Endodermal cell (in vitro differentiated cells): ENCODE results near the gene LGR6. TPM values are rescaled to one million over a fixed set of nuclear protein-coding genes. Genes with fewer than 3 reads are reported as not detected.
A peak's percentile ranks its signal among the peaks of the same experiment; 100 is the strongest.
"Not testable (repeated sequence)": the region's sequence is repeated elsewhere in the genome, so short reads cannot be mapped to it uniquely, and the experiment has no call there.

Experiments
- DNase-seq: peaks from one replicate; pipeline ENCODE4 v3.0.0-alpha.2; 2017
- H3K27ac ChIP-seq: 2 replicates; pipeline ENCODE4 v1.5.1; 2013; ENCODE audit warnings: mild to moderate bottlenecking, low read depth, low read length, moderate library complexity
- H3K27me3 ChIP-seq: 2 replicates; pipeline ENCODE4 v1.6.1; 2013; ENCODE audit warnings: mild to moderate bottlenecking, low read length, moderate library complexity; ENCODE audit not compliant: insufficient read depth, control insufficient read depth, poor library complexity, severe bottlenecking
- H3K36me3 ChIP-seq: 2 replicates; pipeline ENCODE4 v1.7.0; 2013; ENCODE audit warnings: mild to moderate bottlenecking, low read length, moderate library complexity; ENCODE audit not compliant: control insufficient read depth, insufficient read depth
- H3K4me1 ChIP-seq: one replicate; pipeline ENCODE4 v1.7.0; 2013; ENCODE audit warnings: low read length; ENCODE audit not compliant: control insufficient read depth, insufficient read depth
- H3K4me3 ChIP-seq: 2 replicates; pipeline ENCODE4 v1.5.1; 2013; ENCODE audit warnings: mild to moderate bottlenecking, low read length, moderate library complexity
- H3K9ac ChIP-seq: 2 replicates; pipeline ENCODE4 v1.6.1; 2013; ENCODE audit warnings: mild to moderate bottlenecking, low read length, moderate library complexity; ENCODE audit not compliant: poor library complexity, severe bottlenecking; ENCODE audit errors: extremely low read depth
- H3K9me3 ChIP-seq: 2 replicates; pipeline ENCODE4 v1.6.1; 2013; ENCODE audit warnings: mild to moderate bottlenecking, low read length, moderate library complexity; ENCODE audit not compliant: control insufficient read depth
- H3K27ac Mint-ChIP-seq: 2 replicates; pipeline ENCODE4 v1.8.0; 2020; ENCODE audit warnings: mixed read lengths
- H3K27me3 Mint-ChIP-seq: 2 replicates; pipeline ENCODE4 v1.8.0; 2021; ENCODE audit warnings: mild to moderate bottlenecking, mixed read lengths; ENCODE audit not compliant: insufficient read depth
- H3K36me3 Mint-ChIP-seq: 2 replicates; pipeline ENCODE4 v1.8.0; 2020; ENCODE audit warnings: low read depth, mixed read lengths
- H3K4me1 Mint-ChIP-seq: 2 replicates; pipeline ENCODE4 v1.8.0; 2020; ENCODE audit warnings: mixed read lengths
- H3K4me3 Mint-ChIP-seq: 2 replicates; pipeline ENCODE4 v1.8.0; 2020; ENCODE audit warnings: mild to moderate bottlenecking, moderate library complexity, mixed read lengths
- H3K9me3 Mint-ChIP-seq: 2 replicates; pipeline ENCODE4 v1.8.0; 2020; ENCODE audit warnings: mild to moderate bottlenecking, mixed read lengths
- CTCF ChIP-seq: fragments of 200-600 bp; sonication (generic); conservative IDR thresholded peaks from 2 replicates; pipeline ENCODE4 v1.5.0; 2021; ENCODE audit warnings: antibody characterized with exemption, mild to moderate bottlenecking
- WGBS, 2 experiments: methylation state at CpG; one replicate each; pipeline versions ENCODE4 v1.1.5 to v1.1.7; 2013; ENCODE audit warnings: missing lambda C conversion rate in 2 of 2, mixed read lengths in 1 of 2; ENCODE audit not compliant: insufficient coverage in 1 of 2, insufficient read length in 1 of 2; 5-methylcytosine and 5-hydroxymethylcytosine counted together
- long read RNA-seq, 4 experiments: library from polyadenylated mRNA in 2 of 4; library from RNA in 1 of 4; library from capped mRNA in 1 of 4; stranded (forward) in 3 of 4; unstranded in 1 of 4; transcript quantifications; one replicate each; pipeline ENCODE4 v2.0.0, GENCODE V29; 2020 to 2021; ENCODE audit warnings: inconsistent platforms in 1 of 4
- polyA plus RNA-seq, 2 experiments: library from polyadenylated mRNA; stranded (reverse); fragments of 50-300 nt; gene quantifications; one replicate each; pipeline ENCODE4 v1.2.3, GENCODE V29; 2013
- total RNA-seq, 2 donors: library from RNA; stranded (reverse); fragmentation: NEBNext Ultra II Directional in 1 of 2; extraction: Animal tissue kit (Norgen Biotek cat#: 25700) in 1 of 2; gene quantifications; 2 replicates in 1 of 2; 3 replicates in 1 of 2; pipeline ENCODE4 v1.2.1, GENCODE V29; 2021

The LGR6 gene
- 1 to 10 TPM in 1 of 2 donors, under 1 TPM in 1; 0.73 to 1.5 TPM for total RNA-seq
- polyA plus RNA-seq (2013, experiment 1 of 2), result 0.57 TPM
- 0.79 TPM for polyA plus RNA-seq (2013, experiment 2 of 2)
- long read RNA-seq, experiment 1, result 0 reads
- long read RNA-seq, experiment 2, result 0 reads
- long read RNA-seq, experiment 3, partial matches to known transcripts, result 3 of 8 reads
- long read RNA-seq, experiment 3, other reads (novel, unspliced or antisense), result 5 of 8 reads
- long read RNA-seq, experiment 4, result 0 reads

GRCh38 chr1:202193614-202194327 lies at the start of gene LGR6:
Gene LGR6 (plus strand): TSS chr1:202193799. CDS start chr1:202193990, 191 bp downstream.
- Histone ChIP-seq H3K4me1 (peaks cover 7% of the 10 kb centered on the region), H3K9me3 (no peaks in the 10 kb centered on the region), H3K9ac (no peak within 1 kb of the TSS), H3K36me3 (no peaks in the 10 kb centered on the region), H3K27ac (no peak within 1 kb of the TSS), H3K4me3 (peak within 1 kb of the TSS; percentile 66), H3K27me3 (peaks cover 49% of the 10 kb centered on the region)
- peaks cover 6% of the 10 kb centered on the region for H3K4me1 Mint-ChIP-seq
- no peak within 1 kb of the TSS for H3K27ac Mint-ChIP-seq
- peak within 1 kb of the TSS; percentile 46 for H3K4me3 Mint-ChIP-seq
- H3K36me3 Mint-ChIP-seq, result peaks cover 1% of the 10 kb centered on the region
- 12 to 20% methylated on average over 13 to 61 of the region's 61 CpGs for WGBS, 2 experiments
- TF ChIP-seq CTCF, result peak; percentile 44
- peaks cover 7% of the 10 kb centered on the region for H3K9me3 Mint-ChIP-seq
- peak; percentile 75 for DNase-seq
- peaks cover 45% of the 10 kb centered on the region for H3K27me3 Mint-ChIP-seq

DNA sequence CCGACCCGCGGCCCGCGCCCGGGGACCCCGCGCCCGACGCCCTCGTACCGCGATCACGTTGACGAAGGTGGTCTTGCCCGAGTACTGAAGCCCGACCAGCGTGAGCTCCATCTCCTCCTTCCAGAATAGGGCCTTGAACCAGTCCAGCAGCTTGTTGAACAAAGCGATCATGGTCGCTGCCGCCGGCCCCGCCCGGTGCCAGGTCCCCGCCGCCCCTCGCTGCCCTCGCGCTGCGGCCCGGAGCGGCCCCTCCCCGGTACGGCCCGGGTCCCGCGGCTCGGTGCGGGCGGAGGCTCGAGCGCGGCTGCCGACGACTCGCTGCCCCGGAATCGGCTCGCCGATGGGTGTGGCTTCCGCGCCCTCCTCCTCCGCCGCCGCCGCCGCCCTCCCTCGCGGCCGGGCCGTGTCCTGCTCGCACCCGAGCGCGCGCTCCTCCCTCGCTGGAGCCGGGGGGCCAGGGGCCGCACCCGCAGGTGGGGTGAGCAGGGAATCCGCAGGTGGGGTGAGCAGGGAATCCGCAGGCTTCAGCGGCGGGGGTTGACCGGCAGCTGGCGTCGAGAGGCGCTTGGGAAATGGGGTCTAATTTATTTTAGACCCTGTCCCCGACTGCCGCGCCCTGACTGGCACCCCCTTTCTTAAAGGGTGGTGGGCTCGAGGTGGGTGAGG lies 49.1 kb upstream of the LGR6 start, which contains the start of gene ARL8A:
Gene ARL8A, minus strand, starts transcription at position 336 of the 666 bp plus-strand sequence. Its CDS starts 165 bp downstream, at position 171.
- H3K27me3 Mint-ChIP-seq, result peaks cover 8% of the 10 kb centered on the region
- Histone ChIP-seq H3K27ac (peak within 1 kb of the TSS; percentile 49), H3K4me3 (peak within 1 kb of the TSS; percentile 84), H3K27me3 (no peaks in the 10 kb centered on the region), H3K9ac (peak within 1 kb of the TSS; percentile 53), H3K36me3 (peaks cover 16% of the 10 kb centered on the region), H3K9me3 (no peaks in the 10 kb centered on the region), H3K4me1 (no peaks in the 10 kb centered on the region)
- no peaks in the 10 kb centered on the region for H3K9me3 Mint-ChIP-seq
- peak within 1 kb of the TSS; percentile 61 for H3K27ac Mint-ChIP-seq
- WGBS, 2 experiments, result 0 to 1% methylated on average over 21 to 82 of the region's 82 CpGs
- H3K36me3 Mint-ChIP-seq, result peaks cover 6% of the 10 kb centered on the region
- TF ChIP-seq CTCF, result no peak
- peak; percentile 86 for DNase-seq
- peak within 1 kb of the TSS; percentile 80 for H3K4me3 Mint-ChIP-seq
- peaks cover 22% of the 10 kb centered on the region for H3K4me1 Mint-ChIP-seq

DNA sequence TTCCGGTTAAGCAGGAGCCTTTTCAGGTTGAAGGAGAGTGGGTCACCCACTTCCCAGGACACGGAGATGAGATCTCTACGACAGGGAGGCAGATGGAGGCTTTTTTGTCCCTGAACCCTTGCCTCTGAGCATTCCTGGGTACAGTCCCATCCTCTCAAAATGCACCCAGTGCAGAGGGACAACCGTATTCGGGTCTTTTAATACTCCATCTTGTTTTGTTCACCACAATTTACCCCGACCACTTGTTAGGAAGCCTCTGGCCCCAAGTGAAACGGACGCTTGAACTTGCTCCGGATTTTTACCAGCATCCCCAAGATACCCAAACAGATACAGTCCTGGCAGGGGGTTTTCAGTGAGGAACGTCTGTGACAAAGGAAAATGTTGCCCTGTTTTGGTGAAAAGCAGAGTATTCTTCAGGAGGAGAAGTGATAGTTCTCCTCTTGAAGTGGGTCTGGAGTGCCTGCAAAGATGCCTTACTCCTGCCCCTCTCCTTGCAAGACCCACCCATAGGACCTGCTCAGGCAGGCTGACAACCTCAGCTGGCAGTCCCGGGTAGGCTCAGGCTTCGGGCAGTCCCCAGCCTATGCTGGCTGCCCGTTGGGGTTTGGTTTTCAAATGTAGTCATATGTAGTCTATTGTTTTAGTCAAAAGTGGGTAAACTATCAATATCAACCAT lies 48.4 kb upstream of the LGR6 start:
- Histone ChIP-seq H3K9ac (peak overlapping the region; percentile 53), H3K27me3 (no peaks in the 10 kb centered on the region), H3K9me3 (no peaks in the 10 kb centered on the region), H3K4me1 (no peaks in the 10 kb centered on the region), H3K36me3 (peaks cover 16% of the 10 kb centered on the region), H3K27ac (no peak overlapping the region), H3K4me3 (peak overlapping the region; percentile 84)
- TF ChIP-seq CTCF, result no peak
- Mint-ChIP-seq H3K36me3 (peaks cover 6% of the 10 kb centered on the region), H3K4me1 (peaks cover 22% of the 10 kb centered on the region), H3K4me3 (peak overlapping the region; percentile 80), H3K27ac (no peak overlapping the region), H3K9me3 (no peaks in the 10 kb centered on the region), H3K27me3 (peaks cover 8% of the 10 kb centered on the region)
- WGBS, 2 experiments, result 9 to 35% methylated on average over 3 to 13 of the region's 13 CpGs
- peak; percentile 50 for DNase-seq

- H3K27ac Mint-ChIP-seq, H3K9ac ChIP-seq: not testable (repeated sequence)
Observed at GRCh38 chr1:202145744-202146140, 47.9 kb upstream of the LGR6 start.

More at GRCh38 chr1:202145744-202146140, 47.9 kb upstream of the LGR6 start:
- not testable (repeated sequence) for H3K9me3 ChIP-seq, H3K9me3 Mint-ChIP-seq, DNase-seq, H3K27me3 ChIP-seq, H3K27me3 Mint-ChIP-seq, H3K36me3 Mint-ChIP-seq, H3K4me1 ChIP-seq, H3K4me3 ChIP-seq, H3K27ac ChIP-seq
- H3K36me3 ChIP-seq, result peaks cover 11% of the 10 kb centered on the region
- peak overlapping the region; percentile 80 for H3K4me3 Mint-ChIP-seq
- WGBS, 2 experiments, result 93 to 96% methylated on average over 4 to 8 of the region's 8 CpGs
- H3K4me1 Mint-ChIP-seq, result peaks cover 18% of the 10 kb centered on the region
